ENCODE results near the gene AMN1. TPM values are rescaled to one million over a fixed set of nuclear protein-coding genes. Genes with fewer than 3 reads are reported as not detected.
A peak's percentile ranks its signal among the peaks of the same experiment; 100 is the strongest.
"Not testable (repeated sequence)": the region's sequence is repeated elsewhere in the genome, so short reads cannot be mapped to it uniquely, and the experiment has no call there.

Gene AMN1
- total and polyA plus RNA-seq, 2 experiments from 2014 or later, result 12.6 to 17.7 TPM

DNA sequence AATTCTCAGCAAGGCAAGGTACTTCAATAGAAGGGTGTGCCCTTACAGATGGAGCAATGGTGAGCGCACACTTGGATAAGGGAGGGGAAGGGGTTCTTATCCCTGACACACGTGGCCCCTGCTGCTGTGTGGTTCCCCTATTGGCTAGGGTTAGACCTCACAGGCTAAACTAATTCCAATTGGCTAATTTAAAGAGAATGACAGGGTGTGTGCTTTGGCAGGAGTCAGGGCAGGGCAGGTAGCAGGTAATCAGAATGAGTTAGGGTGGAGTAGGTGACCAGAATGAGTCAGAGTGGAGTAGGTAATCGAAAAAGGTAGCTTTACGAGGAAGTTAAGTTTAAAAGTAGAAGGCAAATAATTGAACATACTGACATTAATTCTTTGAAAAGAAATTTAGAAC, 15.5 kb upstream of the AMN1 start:
- not testable (repeated sequence) for H3K36me3 ChIP-seq (ENCODE audit: insufficient read depth); H3K79me2 ChIP-seq (replicated peaks; ENCODE audit: insufficient read depth); H3K4me3 Mint-ChIP-seq; H3F3A ChIP-seq (replicated peaks; ENCODE audit: low read depth); ATAC-seq; H3K27ac ChIP-seq (ENCODE audit: low read depth); H3K4me2 ChIP-seq; H3K4me1 ChIP-seq (ENCODE audit: insufficient read depth); H3K4me3 ChIP-seq; H3K4me1 Mint-ChIP-seq; DNase-seq (ENCODE audit: low spot score); H3K27me3 Mint-ChIP-seq (ENCODE audit: insufficient read depth, low read depth, poor library complexity); H4K20me1 ChIP-seq (replicated peaks; ENCODE audit: insufficient read depth); H3K27ac Mint-ChIP-seq; H3K9me2 ChIP-seq (ENCODE audit: insufficient read depth); H3K27me3 ChIP-seq (ENCODE audit: insufficient read depth)
- peaks cover 11% of the 10 kb centered on the region; the same call in 2 of the 3 replicates for H3K9me3 Mint-ChIP-seq
- H2AFZ ChIP-seq, result 0 out of 2 replicates have a peak overlapping the region, but pooled peaks have one; percentile 52
- H3K36me3 Mint-ChIP-seq (ENCODE audit: low read depth), result peaks cover 12% of the 10 kb centered on the region; the same call in 1 of the 3 replicates

DNA sequence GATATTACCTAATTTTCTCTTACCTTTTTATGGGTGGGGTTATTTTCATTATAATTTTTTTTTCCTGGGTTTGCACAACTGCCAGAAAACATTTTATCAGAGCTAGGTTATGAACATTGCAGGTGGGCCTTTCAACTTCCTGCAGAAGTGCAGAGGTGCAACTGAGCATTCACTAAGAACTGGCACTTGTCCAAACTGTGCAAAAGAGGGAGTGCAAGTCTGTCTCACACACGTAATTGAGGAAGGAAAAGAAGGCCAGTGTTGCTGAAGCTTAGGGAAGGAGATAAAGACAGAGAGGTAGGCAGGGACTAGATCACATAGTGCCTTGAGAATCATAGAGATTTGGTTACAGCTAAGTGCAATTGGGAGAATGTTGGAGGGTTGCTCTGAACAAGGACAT, 14.1 kb upstream of the AMN1 start:
- H3K4me2 ChIP-seq, result no peak overlapping the region
- no peaks in the 10 kb centered on the region for H3K4me1 Mint-ChIP-seq
- no peaks in the 10 kb centered on the region for H3K27me3 ChIP-seq (ENCODE audit: insufficient read depth)
- no peak overlapping the region for H3K4me3 Mint-ChIP-seq
- peaks cover 4% of the 10 kb centered on the region; the same call in 1 of the 2 replicates for H3K4me1 ChIP-seq (ENCODE audit: insufficient read depth)
- peaks cover 2% of the 10 kb centered on the region for H3K27me3 Mint-ChIP-seq (ENCODE audit: insufficient read depth, low read depth, poor library complexity)
- H4K20me1 ChIP-seq (replicated peaks; ENCODE audit: insufficient read depth), result no peaks in the 10 kb centered on the region
- H2AFZ ChIP-seq, result no peak overlapping the region; the same call in 1 of the 2 replicates
- DNase-seq (ENCODE audit: low spot score), result no peak
- TF ChIP-seq JUNB (IDR thresholded peaks at IDR 0.05; ENCODE audit: unreplicated experiment) (no peak), EZH2 (IDR thresholded peaks at IDR 0.05; ENCODE audit: low read depth, unreplicated experiment) (no peak), EZH2phosphoT487 (IDR thresholded peaks at IDR 0.05; ENCODE audit: unreplicated experiment) (no peak), STAT1 (IDR thresholded peaks at IDR 0.05; ENCODE audit: unreplicated experiment) (no peak)
- TF ChIP-seq, protein P1, sequence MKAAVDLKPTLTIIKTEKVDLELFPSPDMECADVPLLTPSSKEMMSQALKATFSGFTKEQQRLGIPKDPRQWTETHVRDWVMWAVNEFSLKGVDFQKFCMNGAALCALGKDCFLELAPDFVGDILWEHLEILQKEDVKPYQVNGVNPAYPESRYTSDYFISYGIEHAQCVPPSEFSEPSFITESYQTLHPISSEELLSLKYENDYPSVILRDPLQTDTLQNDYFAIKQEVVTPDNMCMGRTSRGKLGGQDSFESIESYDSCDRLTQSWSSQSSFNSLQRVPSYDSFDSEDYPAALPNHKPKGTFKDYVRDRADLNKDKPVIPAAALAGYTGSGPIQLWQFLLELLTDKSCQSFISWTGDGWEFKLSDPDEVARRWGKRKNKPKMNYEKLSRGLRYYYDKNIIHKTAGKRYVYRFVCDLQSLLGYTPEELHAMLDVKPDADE (IDR thresholded peaks at IDR 0.05), result no peak
- no peak overlapping the region for H3K27ac Mint-ChIP-seq
- no peak overlapping the region for H3K27ac ChIP-seq (ENCODE audit: low read depth)
- no peaks in the 10 kb centered on the region for H3K9me2 ChIP-seq (ENCODE audit: insufficient read depth)
- ATAC-seq, result no peak
- no peaks in the 10 kb centered on the region for H3F3A ChIP-seq (replicated peaks; ENCODE audit: low read depth)
- H3K79me2 ChIP-seq (replicated peaks; ENCODE audit: insufficient read depth), result no peaks in the 10 kb centered on the region
- no peak overlapping the region for H3K4me3 ChIP-seq
- peaks cover 1% of the 10 kb centered on the region; the same call in 2 of the 3 replicates for H3K9me3 Mint-ChIP-seq
- H3K36me3 Mint-ChIP-seq (ENCODE audit: low read depth), result peaks cover 1% of the 10 kb centered on the region; the same call in 1 of the 3 replicates
- H3K36me3 ChIP-seq (ENCODE audit: insufficient read depth), result no peaks in the 10 kb centered on the region

DNA sequence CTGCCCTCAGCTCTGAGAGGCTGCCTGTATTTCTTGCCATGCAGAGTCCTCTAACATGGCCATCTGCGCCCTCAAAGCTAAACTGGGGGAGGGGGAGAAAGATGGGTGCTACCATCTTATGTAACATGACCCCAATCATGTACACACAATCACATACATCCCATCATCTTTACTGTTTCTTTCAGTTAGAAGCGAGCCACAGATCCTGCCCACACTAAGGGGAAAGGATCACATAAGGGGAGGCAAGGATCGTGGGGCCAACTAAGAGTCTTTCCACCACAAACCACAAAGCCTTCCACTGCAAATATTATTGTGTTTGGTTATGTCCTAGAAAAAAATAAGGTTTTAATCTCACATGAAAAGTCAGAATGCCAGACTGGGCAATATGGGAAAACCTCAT, 11.8 kb upstream of the AMN1 start:
- Mint-ChIP-seq H3K4me1 (no peaks in the 10 kb centered on the region), H3K27me3 (ENCODE audit: insufficient read depth, low read depth, poor library complexity) (peaks cover 2% of the 10 kb centered on the region), H3K36me3 (ENCODE audit: low read depth) (no peaks in the 10 kb centered on the region), H3K4me3 (no peak overlapping the region), H3K9me3 (no peaks in the 10 kb centered on the region; the same call in 2 of the 3 replicates), H3K27ac (no peak overlapping the region)
- H3F3A ChIP-seq (replicated peaks; ENCODE audit: low read depth), result no peaks in the 10 kb centered on the region
- H3K79me2 ChIP-seq (replicated peaks; ENCODE audit: insufficient read depth), result no peaks in the 10 kb centered on the region
- H3K27me3 ChIP-seq (ENCODE audit: insufficient read depth), result no peaks in the 10 kb centered on the region
- peaks cover 4% of the 10 kb centered on the region; the same call in 1 of the 2 replicates for H3K4me1 ChIP-seq (ENCODE audit: insufficient read depth)
- no peak for ATAC-seq
- no peak for DNase-seq (ENCODE audit: low spot score)
- H3K27ac ChIP-seq (ENCODE audit: low read depth), result no peak overlapping the region
- H3K4me2 ChIP-seq, result no peak overlapping the region
- no peak overlapping the region for H3K4me3 ChIP-seq
- H3K9me2 ChIP-seq (ENCODE audit: insufficient read depth), result no peaks in the 10 kb centered on the region
- peak overlapping the region; percentile 86 for H2AFZ ChIP-seq
- no peaks in the 10 kb centered on the region for H3K36me3 ChIP-seq (ENCODE audit: insufficient read depth)
- H4K20me1 ChIP-seq (replicated peaks; ENCODE audit: insufficient read depth), result no peaks in the 10 kb centered on the region
- no peak for TF ChIP-seq ZNF114 (CRISPR knock-in tag; IDR thresholded peaks at IDR 0.05)
- TF ChIP-seq CREB1 (CRISPR knock-in tag; IDR thresholded peaks at IDR 0.05; ENCODE audit: low read depth), result no peak
- TF ChIP-seq NANOG (IDR thresholded peaks at IDR 0.05; ENCODE audit: borderline replicate concordance), result no peak
- no peak for TF ChIP-seq JUNB (IDR thresholded peaks at IDR 0.05; ENCODE audit: unreplicated experiment)
- no peak for TF ChIP-seq STAT1 (IDR thresholded peaks at IDR 0.05; ENCODE audit: unreplicated experiment)
- no peak for TF ChIP-seq ZNF331 (CRISPR knock-in tag; IDR thresholded peaks at IDR 0.05; ENCODE audit: low read depth)
- TF ChIP-seq, protein P1 (IDR thresholded peaks at IDR 0.05), result no peak
- TF ChIP-seq POLR2AphosphoS5 (IDR thresholded peaks at IDR 0.05; ENCODE audit: low read depth), result no peak
- TF ChIP-seq, protein P2, sequence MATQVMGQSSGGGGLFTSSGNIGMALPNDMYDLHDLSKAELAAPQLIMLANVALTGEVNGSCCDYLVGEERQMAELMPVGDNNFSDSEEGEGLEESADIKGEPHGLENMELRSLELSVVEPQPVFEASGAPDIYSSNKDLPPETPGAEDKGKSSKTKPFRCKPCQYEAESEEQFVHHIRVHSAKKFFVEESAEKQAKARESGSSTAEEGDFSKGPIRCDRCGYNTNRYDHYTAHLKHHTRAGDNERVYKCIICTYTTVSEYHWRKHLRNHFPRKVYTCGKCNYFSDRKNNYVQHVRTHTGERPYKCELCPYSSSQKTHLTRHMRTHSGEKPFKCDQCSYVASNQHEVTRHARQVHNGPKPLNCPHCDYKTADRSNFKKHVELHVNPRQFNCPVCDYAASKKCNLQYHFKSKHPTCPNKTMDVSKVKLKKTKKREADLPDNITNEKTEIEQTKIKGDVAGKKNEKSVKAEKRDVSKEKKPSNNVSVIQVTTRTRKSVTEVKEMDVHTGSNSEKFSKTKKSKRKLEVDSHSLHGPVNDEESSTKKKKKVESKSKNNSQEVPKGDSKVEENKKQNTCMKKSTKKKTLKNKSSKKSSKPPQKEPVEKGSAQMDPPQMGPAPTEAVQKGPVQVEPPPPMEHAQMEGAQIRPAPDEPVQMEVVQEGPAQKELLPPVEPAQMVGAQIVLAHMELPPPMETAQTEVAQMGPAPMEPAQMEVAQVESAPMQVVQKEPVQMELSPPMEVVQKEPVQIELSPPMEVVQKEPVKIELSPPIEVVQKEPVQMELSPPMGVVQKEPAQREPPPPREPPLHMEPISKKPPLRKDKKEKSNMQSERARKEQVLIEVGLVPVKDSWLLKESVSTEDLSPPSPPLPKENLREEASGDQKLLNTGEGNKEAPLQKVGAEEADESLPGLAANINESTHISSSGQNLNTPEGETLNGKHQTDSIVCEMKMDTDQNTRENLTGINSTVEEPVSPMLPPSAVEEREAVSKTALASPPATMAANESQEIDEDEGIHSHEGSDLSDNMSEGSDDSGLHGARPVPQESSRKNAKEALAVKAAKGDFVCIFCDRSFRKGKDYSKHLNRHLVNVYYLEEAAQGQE (IDR thresholded peaks at IDR 0.05; ENCODE audit: unreplicated experiment), result no peak
- TF ChIP-seq EZH2phosphoT487 (IDR thresholded peaks at IDR 0.05; ENCODE audit: unreplicated experiment), result no peak
- TF ChIP-seq, protein P3, sequence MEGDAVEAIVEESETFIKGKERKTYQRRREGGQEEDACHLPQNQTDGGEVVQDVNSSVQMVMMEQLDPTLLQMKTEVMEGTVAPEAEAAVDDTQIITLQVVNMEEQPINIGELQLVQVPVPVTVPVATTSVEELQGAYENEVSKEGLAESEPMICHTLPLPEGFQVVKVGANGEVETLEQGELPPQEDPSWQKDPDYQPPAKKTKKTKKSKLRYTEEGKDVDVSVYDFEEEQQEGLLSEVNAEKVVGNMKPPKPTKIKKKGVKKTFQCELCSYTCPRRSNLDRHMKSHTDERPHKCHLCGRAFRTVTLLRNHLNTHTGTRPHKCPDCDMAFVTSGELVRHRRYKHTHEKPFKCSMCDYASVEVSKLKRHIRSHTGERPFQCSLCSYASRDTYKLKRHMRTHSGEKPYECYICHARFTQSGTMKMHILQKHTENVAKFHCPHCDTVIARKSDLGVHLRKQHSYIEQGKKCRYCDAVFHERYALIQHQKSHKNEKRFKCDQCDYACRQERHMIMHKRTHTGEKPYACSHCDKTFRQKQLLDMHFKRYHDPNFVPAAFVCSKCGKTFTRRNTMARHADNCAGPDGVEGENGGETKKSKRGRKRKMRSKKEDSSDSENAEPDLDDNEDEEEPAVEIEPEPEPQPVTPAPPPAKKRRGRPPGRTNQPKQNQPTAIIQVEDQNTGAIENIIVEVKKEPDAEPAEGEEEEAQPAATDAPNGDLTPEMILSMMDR (conservative IDR thresholded peaks at IDR 0.05; ENCODE audit: low read depth in 2 of 2), result no peak
- TF ChIP-seq EZH2 (IDR thresholded peaks at IDR 0.05; ENCODE audit: low read depth, unreplicated experiment), result no peak
